ENCODE data around the gene CADPS. TPM values are rescaled to one million over a fixed set of nuclear protein-coding genes. Genes with fewer than 3 reads are reported as not detected.

CADPS gene
- polyA plus RNA-seq, 2 of the 4 experiments (the other 2 are of a cell fraction), result not detected

DNA sequence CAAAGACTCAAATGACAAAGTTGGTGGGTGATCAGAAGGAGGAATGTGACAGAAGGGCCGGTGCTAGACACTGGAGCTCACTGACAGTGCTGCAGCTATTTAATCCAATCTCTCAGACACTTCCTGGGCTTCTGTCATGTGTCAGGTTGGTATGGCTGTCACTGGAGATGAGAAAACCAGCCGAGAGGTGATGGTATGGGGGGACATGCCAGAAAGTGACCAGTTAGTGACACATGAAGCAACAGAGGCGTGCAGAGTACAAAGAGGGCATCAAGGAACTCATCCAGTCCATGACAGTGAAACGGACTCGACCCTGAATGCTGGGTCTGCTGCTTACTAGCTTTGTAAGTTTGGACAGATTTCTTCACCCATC is 219.5 kb downstream of the CADPS start:
- ATAC-seq (no peak), FAIRE-seq (no peak), DNase-seq (ENCODE audit: low read depth in 1 of 2, low spot score in 1 of 2) (no peak)
- Histone ChIP-seq H3K4me2 (no peak overlapping the region), H3K4me3 (no peak overlapping the region), H3K27ac (no peak overlapping the region), H3K4me1 (no peaks in the 10 kb centered on the region), H3K9me3 (no peaks in the 10 kb centered on the region)
- no peak for TF ChIP-seq EP300 (IDR thresholded peaks at IDR 0.05)
- no peak for TF ChIP-seq NR3C1 (IDR thresholded peaks at IDR 0.05)
- TF ChIP-seq, protein P1, sequence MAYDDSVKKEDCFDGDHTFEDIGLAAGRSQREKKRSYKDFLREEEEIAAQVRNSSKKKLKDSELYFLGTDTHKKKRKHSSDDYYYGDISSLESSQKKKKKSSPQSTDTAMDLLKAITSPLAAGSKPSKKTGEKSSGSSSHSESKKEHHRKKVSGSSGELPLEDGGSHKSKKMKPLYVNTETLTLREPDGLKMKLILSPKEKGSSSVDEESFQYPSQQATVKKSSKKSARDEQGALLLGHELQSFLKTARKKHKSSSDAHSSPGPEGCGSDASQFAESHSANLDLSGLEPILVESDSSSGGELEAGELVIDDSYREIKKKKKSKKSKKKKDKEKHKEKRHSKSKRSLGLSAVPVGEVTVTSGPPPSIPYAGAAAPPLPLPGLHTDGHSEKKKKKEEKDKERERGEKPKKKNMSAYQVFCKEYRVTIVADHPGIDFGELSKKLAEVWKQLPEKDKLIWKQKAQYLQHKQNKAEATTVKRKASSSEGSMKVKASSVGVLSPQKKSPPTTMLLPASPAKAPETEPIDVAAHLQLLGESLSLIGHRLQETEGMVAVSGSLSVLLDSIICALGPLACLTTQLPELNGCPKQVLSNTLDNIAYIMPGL (CRISPR knock-in tag; IDR thresholded peaks at IDR 0.05; ENCODE audit: borderline replicate concordance), result no peak
- TF ChIP-seq SMC3 (IDR thresholded peaks at IDR 0.05), result no peak
- TF ChIP-seq, protein P2, sequence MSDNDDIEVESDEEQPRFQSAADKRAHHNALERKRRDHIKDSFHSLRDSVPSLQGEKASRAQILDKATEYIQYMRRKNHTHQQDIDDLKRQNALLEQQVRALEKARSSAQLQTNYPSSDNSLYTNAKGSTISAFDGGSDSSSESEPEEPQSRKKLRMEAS (IDR thresholded peaks at IDR 0.05), result no peak
- no peak for TF ChIP-seq FOSB (CRISPR knock-in tag; IDR thresholded peaks at IDR 0.05)
- TF ChIP-seq POLR2AphosphoS2 (conservative IDR thresholded peaks at IDR 0.05; ENCODE audit: low read length), result no peak
- TF ChIP-seq HDAC2 (IDR thresholded peaks at IDR 0.05), result no peak
- TF ChIP-seq, protein P3, sequence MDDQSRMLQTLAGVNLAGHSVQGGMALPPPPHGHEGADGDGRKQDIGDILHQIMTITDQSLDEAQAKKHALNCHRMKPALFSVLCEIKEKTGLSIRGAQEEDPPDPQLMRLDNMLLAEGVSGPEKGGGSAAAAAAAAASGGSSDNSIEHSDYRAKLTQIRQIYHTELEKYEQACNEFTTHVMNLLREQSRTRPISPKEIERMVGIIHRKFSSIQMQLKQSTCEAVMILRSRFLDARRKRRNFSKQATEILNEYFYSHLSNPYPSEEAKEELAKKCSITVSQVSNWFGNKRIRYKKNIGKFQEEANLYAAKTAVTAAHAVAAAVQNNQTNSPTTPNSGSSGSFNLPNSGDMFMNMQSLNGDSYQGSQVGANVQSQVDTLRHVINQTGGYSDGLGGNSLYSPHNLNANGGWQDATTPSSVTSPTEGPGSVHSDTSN (IDR thresholded peaks at IDR 0.05), result no peak
- TF ChIP-seq, protein P4, sequence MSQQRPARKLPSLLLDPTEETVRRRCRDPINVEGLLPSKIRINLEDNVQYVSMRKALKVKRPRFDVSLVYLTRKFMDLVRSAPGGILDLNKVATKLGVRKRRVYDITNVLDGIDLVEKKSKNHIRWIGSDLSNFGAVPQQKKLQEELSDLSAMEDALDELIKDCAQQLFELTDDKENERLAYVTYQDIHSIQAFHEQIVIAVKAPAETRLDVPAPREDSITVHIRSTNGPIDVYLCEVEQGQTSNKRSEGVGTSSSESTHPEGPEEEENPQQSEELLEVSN (IDR thresholded peaks at IDR 0.05; ENCODE audit: borderline replicate concordance, low read depth), result no peak
- TF ChIP-seq JUNB (IDR thresholded peaks at IDR 0.05), result no peak
- no peak for TF ChIP-seq PHF8 (IDR thresholded peaks at IDR 0.05; ENCODE audit: borderline replicate concordance, low read depth)
- no peak for TF ChIP-seq HEYL (CRISPR knock-in tag; IDR thresholded peaks at IDR 0.05)
- TF ChIP-seq MYC (IDR thresholded peaks at IDR 0.05; ENCODE audit: borderline replicate concordance, low read length), result no peak
- no peak for TF ChIP-seq MAZ (IDR thresholded peaks at IDR 0.05; ENCODE audit: borderline replicate concordance, low read depth, low read length)
- no peak for TF ChIP-seq FOSL2 (IDR thresholded peaks at IDR 0.05)
- TF ChIP-seq FOSL2 (CRISPR knock-in tag; IDR thresholded peaks at IDR 0.05), result no peak
- no peak for TF ChIP-seq RCOR1 (IDR thresholded peaks at IDR 0.05; ENCODE audit: low read depth, low read length)
- ChIA-PET CTCF (interaction anchor here (0.6 kb wide), 1 partner anchor 1291 kb away, joined by 3 read pairs; no protein-coding TSS in a partner anchor), POLR2A (no interaction called here)
- WGBS (ENCODE audit: missing lambda C conversion rate), result 0% methylated on average over 5 of the region's 5 CpGs

DNA sequence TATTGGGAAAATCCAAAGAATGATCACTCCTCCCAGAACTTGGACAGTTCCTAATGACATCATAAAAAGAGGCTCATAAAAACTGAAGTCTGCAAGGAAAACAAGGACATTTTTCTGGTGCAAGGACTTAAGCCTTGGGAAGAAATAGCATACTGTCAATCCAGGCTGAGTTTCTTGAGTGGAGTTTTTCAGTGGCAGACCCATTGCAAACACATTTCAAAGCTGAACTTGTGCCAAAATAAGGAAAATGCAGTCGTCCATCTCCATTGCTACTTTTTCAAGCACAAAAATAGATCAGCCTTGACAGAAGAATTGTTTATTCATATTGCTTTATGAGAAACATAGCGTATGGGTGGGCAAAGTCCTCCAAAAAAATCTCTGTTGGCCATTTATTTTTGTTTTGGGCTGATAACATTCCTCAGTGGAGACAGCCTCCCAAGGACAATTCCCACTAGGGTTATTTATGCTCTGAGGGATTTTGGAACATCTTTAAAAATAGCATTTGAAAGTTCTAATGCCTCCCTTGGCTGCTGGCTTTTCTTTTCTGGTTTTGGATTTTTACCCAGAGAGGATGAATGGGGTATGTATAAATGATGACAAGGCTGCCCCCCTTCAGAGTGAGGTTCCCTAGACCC is 220.0 kb downstream of the CADPS start:
- ChIA-PET CTCF (no interaction called here), POLR2A (no interaction called here)
- WGBS (ENCODE audit: missing lambda C conversion rate), result 0% methylated on average over 2 of the region's 2 CpGs

More for the DNA sequence above, 220.0 kb downstream of the CADPS start:
- H3K9me3 ChIP-seq, result no peaks in the 10 kb centered on the region
- DNase-seq (ENCODE audit: low read depth in 1 of 2, low spot score in 1 of 2) (no peak), ATAC-seq (no peak), FAIRE-seq (no peak)
- H3K4me1 ChIP-seq, result no peaks in the 10 kb centered on the region
- H3K27ac ChIP-seq, result no peak overlapping the region
- H3K4me2 ChIP-seq, result no peak overlapping the region
- H3K4me3 ChIP-seq, result no peak overlapping the region
- TF ChIP-seq FOSB (CRISPR knock-in tag; IDR thresholded peaks at IDR 0.05) (no peak), SMC3 (IDR thresholded peaks at IDR 0.05) (no peak), MYC (IDR thresholded peaks at IDR 0.05; ENCODE audit: borderline replicate concordance, low read length) (no peak), ZSCAN20 (CRISPR knock-in tag; IDR thresholded peaks at IDR 0.05) (no peak), ZFP36 (IDR thresholded peaks at IDR 0.05; ENCODE audit: borderline replicate concordance, partially characterized antibody) (no peak), KDM5A (IDR thresholded peaks at IDR 0.05) (no peak), ZNF302 (CRISPR knock-in tag; IDR thresholded peaks at IDR 0.05) (no peak), HOXB13 (CRISPR knock-in tag; IDR thresholded peaks at IDR 0.05; ENCODE audit: low read depth) (no peak), PHF8 (IDR thresholded peaks at IDR 0.05; ENCODE audit: borderline replicate concordance, low read depth) (no peak), SREBF2 (IDR thresholded peaks at IDR 0.05) (no peak)
- TF ChIP-seq, protein P5, sequence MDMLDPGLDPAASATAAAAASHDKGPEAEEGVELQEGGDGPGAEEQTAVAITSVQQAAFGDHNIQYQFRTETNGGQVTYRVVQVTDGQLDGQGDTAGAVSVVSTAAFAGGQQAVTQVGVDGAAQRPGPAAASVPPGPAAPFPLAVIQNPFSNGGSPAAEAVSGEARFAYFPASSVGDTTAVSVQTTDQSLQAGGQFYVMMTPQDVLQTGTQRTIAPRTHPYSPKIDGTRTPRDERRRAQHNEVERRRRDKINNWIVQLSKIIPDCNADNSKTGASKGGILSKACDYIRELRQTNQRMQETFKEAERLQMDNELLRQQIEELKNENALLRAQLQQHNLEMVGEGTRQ (IDR thresholded peaks at IDR 0.05), result no peak

All from A549 (cell line).